Stimulated activated CD4-positive, alpha-beta T cell treated with anti-CD3 and anti-CD28 coated beads, Interleukin-15, amount 100 ng/mL, for 1 hour (primary cell): Measurements from ENCODE around the gene COL19A1.

Experiments
- DNase-seq, 2 donors: peaks; one replicate each; pipeline ENCODE4 v3.0.0-alpha.2; 2020; ENCODE audit warnings: low read depth in 1 of 2, low spot score in 1 of 2

The COL19A1 gene

GRCh38 chr6:70219943-70220613 lies 353.7 kb downstream of the COL19A1 start:
- no peak for DNase-seq

GRCh38 chr6:70221025-70221714 lies 354.8 kb downstream of the COL19A1 start:
- no peak for DNase-seq

GRCh38 chr6:70221715-70222438 lies 355.5 kb downstream of the COL19A1 start:
- DNase-seq = no peak

- no peak for DNase-seq
These were observed 356.0 kb downstream of the COL19A1 start for GRCh38 chr6:70222439-70222749.

GRCh38 chr6:70225055-70225454 lies 358.7 kb downstream of the COL19A1 start:
- DNase-seq = no peak

GRCh38 chr6:70231311-70231710 lies 365.0 kb downstream of the COL19A1 start:
- DNase-seq = no peak

GRCh38 chr6:70234561-70235236 lies 368.3 kb downstream of the COL19A1 start:
- DNase-seq = no peak

- DNase-seq = no peak
These were observed 370.0 kb downstream of the COL19A1 start for GRCh38 chr6:70236343-70236742.

- DNase-seq = no peak
These were observed 374.7 kb downstream of the COL19A1 start for GRCh38 chr6:70241031-70241430.

GRCh38 chr6:70241991-70242420 lies 375.6 kb downstream of the COL19A1 start:
- DNase-seq = no peak

- no peak for DNase-seq
These were observed 379.8 kb downstream of the COL19A1 start for GRCh38 chr6:70246118-70246517.

GRCh38 chr6:70252604-70253003 lies 386.2 kb downstream of the COL19A1 start:
- DNase-seq = no peak

- no peak for DNase-seq
These were observed 387.6 kb downstream of the COL19A1 start for GRCh38 chr6:70253923-70254322.

GRCh38 chr6:70254784-70255183 lies 388.4 kb downstream of the COL19A1 start:
- no peak for DNase-seq

GRCh38 chr6:70257768-70258273 lies 391.5 kb downstream of the COL19A1 start:
- no peak for DNase-seq

- no peak for DNase-seq
These were observed 392.1 kb downstream of the COL19A1 start for GRCh38 chr6:70258483-70258882.
